ENCODE data around the gene SLC5A1. TPM values are rescaled to one million over a fixed set of nuclear protein-coding genes. Genes with fewer than 3 reads are reported as not detected.

SLC5A1 gene
- total and polyA plus RNA-seq, 9 of the 15 experiments (the other 6 are each of a cell fraction or from before 2014, with no cell fraction given): not detected

- FAIRE-seq: no peak
Observed at GRCh38 chr22:32069579-32070372, 26.7 kb downstream of the SLC5A1 start.

More at GRCh38 chr22:32069579-32070372, 26.7 kb downstream of the SLC5A1 start:
- H4K20me1 ChIP-seq (replicated peaks; ENCODE audit: control insufficient read depth, insufficient read depth, low read length): no peaks in the 10 kb centered on the region
- no peaks in the 10 kb centered on the region for H3K79me2 ChIP-seq (ENCODE audit: control insufficient read depth, insufficient read depth, low read length)
- no peaks in the 10 kb centered on the region for H3K36me3 ChIP-seq (ENCODE audit: control insufficient read depth, insufficient read depth, low read length)
- ATAC-seq: no peak
- no peak overlapping the region for H3K4me2 ChIP-seq (ENCODE audit: insufficient read depth, low read length)
- ChIA-PET CTCF (ENCODE audit: low intra/inter-chr PET ratio) (no interaction called here), POLR2A (interaction anchor here (1.6 kb wide), 1 partner anchor 13 kb away, joined by 3 read pairs; no protein-coding TSS in a partner anchor)
- peaks cover 0 to 10% of the 10 kb centered on the region in 2 experiments; a peak in 2 of 5 replicates for H3K27me3 ChIP-seq (ENCODE audit: control insufficient read depth in 2 of 2, insufficient read depth in 2 of 2, low read length in 2 of 2)
- no peaks in the 10 kb centered on the region for H3K4me1 ChIP-seq (replicated peaks in 1 of 2; ENCODE audit: control insufficient read depth in 2 of 2, insufficient read depth in 2 of 2, low read length in 2 of 2)
- no peak overlapping the region for H3K9ac ChIP-seq (ENCODE audit: insufficient read depth in 1 of 2, low read depth in 2 of 2, low read length in 2 of 2)
- H3K9me1 ChIP-seq (ENCODE audit: control insufficient read depth, insufficient read depth, low read length): no peaks in the 10 kb centered on the region
- intact Hi-C loops (cut with micrococcal nuclease): no loop called here
- DNase-seq (ENCODE audit: extremely low read depth in 1 of 4, low spot score in 3 of 4): no peak
- no peak overlapping the region for H2AFZ ChIP-seq (ENCODE audit: low read depth, low read length)
- H3K27ac ChIP-seq (ENCODE audit: extremely low read depth, low read depth, low read length): no peak overlapping the region
- WGBS (ENCODE audit: insufficient coverage, low coverage, missing lambda C conversion rate): 0% methylated on average over 2 of the region's 4 CpGs
- H3K4me3 ChIP-seq: no peak overlapping the region
- BruUV-seq (replicated peaks): no TSS peak
- in situ Hi-C loops (cut with MboI): no loop called here
- no peaks in the 10 kb centered on the region for H3K9me3 ChIP-seq (replicated peaks; ENCODE audit: control insufficient read depth, insufficient read depth, low read depth, low read length)
- TF ChIP-seq DDX20 (tag; IDR thresholded peaks at IDR 0.05; ENCODE audit: low read depth) (no peak), ZNF12 (CRISPR knock-in tag; IDR thresholded peaks at IDR 0.05) (no peak), MAFG (tag; conservative IDR thresholded peaks at IDR 0.05) (no peak), HLTF (IDR thresholded peaks at IDR 0.05) (no peak), ZNF124 (CRISPR knock-in tag; IDR thresholded peaks at IDR 0.05) (no peak), ZNF695 (CRISPR knock-in tag; IDR thresholded peaks at IDR 0.05) (no peak), NFATC3 (IDR thresholded peaks at IDR 0.05) (no peak), ZNF639 (CRISPR knock-in tag; conservative IDR thresholded peaks at IDR 0.05 in 1 of 2, IDR thresholded peaks at IDR 0.05 in 1 of 2) (no peak), PTBP1 (IDR thresholded peaks at IDR 0.05; ENCODE audit: low read depth, low read length) (no peak), HNRNPK (IDR thresholded peaks at IDR 0.05; ENCODE audit: low read depth, low read length, poor library complexity, severe bottlenecking) (no peak)
- TF ChIP-seq, protein P1, sequence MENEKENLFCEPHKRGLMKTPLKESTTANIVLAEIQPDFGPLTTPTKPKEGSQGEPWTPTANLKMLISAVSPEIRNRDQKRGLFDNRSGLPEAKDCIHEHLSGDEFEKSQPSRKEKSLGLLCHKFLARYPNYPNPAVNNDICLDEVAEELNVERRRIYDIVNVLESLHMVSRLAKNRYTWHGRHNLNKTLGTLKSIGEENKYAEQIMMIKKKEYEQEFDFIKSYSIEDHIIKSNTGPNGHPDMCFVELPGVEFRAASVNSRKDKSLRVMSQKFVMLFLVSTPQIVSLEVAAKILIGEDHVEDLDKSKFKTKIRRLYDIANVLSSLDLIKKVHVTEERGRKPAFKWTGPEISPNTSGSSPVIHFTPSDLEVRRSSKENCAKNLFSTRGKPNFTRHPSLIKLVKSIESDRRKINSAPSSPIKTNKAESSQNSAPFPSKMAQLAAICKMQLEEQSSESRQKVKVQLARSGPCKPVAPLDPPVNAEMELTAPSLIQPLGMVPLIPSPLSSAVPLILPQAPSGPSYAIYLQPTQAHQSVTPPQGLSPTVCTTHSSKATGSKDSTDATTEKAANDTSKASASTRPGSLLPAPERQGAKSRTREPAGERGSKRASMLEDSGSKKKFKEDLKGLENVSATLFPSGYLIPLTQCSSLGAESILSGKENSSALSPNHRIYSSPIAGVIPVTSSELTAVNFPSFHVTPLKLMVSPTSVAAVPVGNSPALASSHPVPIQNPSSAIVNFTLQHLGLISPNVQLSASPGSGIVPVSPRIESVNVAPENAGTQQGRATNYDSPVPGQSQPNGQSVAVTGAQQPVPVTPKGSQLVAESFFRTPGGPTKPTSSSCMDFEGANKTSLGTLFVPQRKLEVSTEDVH (IDR thresholded peaks at IDR 0.05; ENCODE audit: low read depth, partially characterized antibody): no peak

All from K562 (cell line).